Testis (tissue), 3 donors: ENCODE results near the gene HNRNPL. TPM values are rescaled to one million over a fixed set of nuclear protein-coding genes. Genes with fewer than 3 reads are reported as not detected.

Source experiments
- DNase-seq: peaks from one replicate; pipeline ENCODE4 v3.0.0-alpha.2; 2019
- H3K27ac ChIP-seq, 2 donors: fragments of 200-600 bp; sonication (generic); one replicate each; pipeline ENCODE4 v1.5.1; 2019
- H3K27me3 ChIP-seq: fragments of 200-600 bp; sonication (generic); one replicate; pipeline ENCODE4 v1.5.1; 2019
- H3K36me3 ChIP-seq: fragments of 200-600 bp; sonication (generic); one replicate; pipeline ENCODE4 v1.5.1; 2017; ENCODE audit warnings: low read depth; ENCODE audit errors: missing control alignments
- H3K4me1 ChIP-seq: fragments of 200-600 bp; sonication (generic); one replicate; pipeline ENCODE4 v1.5.1; 2019
- H3K4me3 ChIP-seq, 2 donors: fragments of 200-600 bp; sonication (generic); one replicate each; pipeline ENCODE4 v1.5.1; 2017 to 2019
- H3K9me3 ChIP-seq: fragments of 200-600 bp; sonication (generic); one replicate; pipeline ENCODE4 v1.5.1; 2017
- POLR2A ChIP-seq: fragments of 450-650 bp; IDR thresholded peaks from one replicate; pipeline ENCODE4 v1.6.1; 2017; ENCODE audit warnings: antibody characterized with exemption, mild to moderate bottlenecking, moderate library complexity
- WGBS, 2 donors: methylation state at CpG; one replicate each; pipeline ENCODE4 v1.1.5; 2018; 5-methylcytosine and 5-hydroxymethylcytosine counted together
- intact Hi-C: fragments of 100-400 bp; cut with DNase I; formaldehyde crosslinking; loops from one replicate; pipeline ENCODE4 v1.15.1; 2023; ENCODE audit warnings: low total_unique reads
- polyA plus RNA-seq: library from polyadenylated mRNA; stranded (reverse); fragments of 350-450 nt; fragmentation: Illumina TruSeq; extraction: RNeasy Lipid Tissue Mini Kit (QIAGEN cat#74804); gene quantifications from one replicate; pipeline ENCODE4 v1.2.3, GENCODE V29; 2014; ENCODE audit warnings: low read depth, low replicate concordance; ENCODE audit not compliant: insufficient read depth
- total RNA-seq, 2 donors: library from RNA; depleted of rRNA; stranded (reverse); fragments of >200 nt; gene quantifications; one replicate each; pipeline ENCODE4 v1.2.3, GENCODE V29; 2016
- TF ChIP-seq, protein P1 (sequence below), 3 experiments: fragments of 450-650 bp in 2 of 3; fragments of 200-600 bp in 1 of 3; sonication (generic) in 1 of 3; IDR thresholded peaks; one replicate each; pipeline ENCODE4 v1.5.1; 2016 to 2019; ENCODE audit warnings: antibody characterized with exemption in 3 of 3, mild to moderate bottlenecking in 2 of 3, moderate library complexity in 1 of 3

HNRNPL gene
- total and polyA plus RNA-seq, 3 donors from 2014 or later: 216 to 307 (median 249) TPM

DNA sequence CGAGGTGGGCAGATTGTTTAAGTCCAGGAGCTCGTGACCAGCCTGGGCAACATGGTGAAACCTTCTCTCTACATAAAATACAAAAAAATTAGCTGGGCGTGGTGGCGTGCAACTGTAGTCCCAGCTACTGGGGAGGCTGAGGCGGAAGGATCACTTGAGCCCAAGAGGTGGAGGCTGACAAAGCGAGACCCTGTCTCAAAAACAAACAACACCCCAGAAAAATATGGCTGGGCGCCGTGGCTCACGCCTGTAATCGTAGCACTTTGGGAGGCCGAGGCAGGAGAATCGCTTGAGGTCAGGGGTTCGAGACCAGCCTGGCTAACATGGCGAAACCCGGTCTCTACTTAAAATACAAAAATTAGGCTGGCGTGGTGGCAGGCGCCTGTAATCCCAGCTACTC lies 3.4 kb upstream of the HNRNPL start:
- Histone ChIP-seq H3K9me3 (no peaks in the 10 kb centered on the region), H3K36me3 (no peaks in the 10 kb centered on the region), H3K4me1 (peaks cover 18% of the 10 kb centered on the region), H3K27me3 (no peaks in the 10 kb centered on the region), H3K4me3 (peak overlapping the region in 1 of 2 donors; percentile 88), H3K27ac (peak overlapping the region; percentile 99 to 100)
- intact Hi-C loops: no loop called here
- no peak for DNase-seq
- TF ChIP-seq POLR2A: no peak
- TF ChIP-seq, protein P1, sequence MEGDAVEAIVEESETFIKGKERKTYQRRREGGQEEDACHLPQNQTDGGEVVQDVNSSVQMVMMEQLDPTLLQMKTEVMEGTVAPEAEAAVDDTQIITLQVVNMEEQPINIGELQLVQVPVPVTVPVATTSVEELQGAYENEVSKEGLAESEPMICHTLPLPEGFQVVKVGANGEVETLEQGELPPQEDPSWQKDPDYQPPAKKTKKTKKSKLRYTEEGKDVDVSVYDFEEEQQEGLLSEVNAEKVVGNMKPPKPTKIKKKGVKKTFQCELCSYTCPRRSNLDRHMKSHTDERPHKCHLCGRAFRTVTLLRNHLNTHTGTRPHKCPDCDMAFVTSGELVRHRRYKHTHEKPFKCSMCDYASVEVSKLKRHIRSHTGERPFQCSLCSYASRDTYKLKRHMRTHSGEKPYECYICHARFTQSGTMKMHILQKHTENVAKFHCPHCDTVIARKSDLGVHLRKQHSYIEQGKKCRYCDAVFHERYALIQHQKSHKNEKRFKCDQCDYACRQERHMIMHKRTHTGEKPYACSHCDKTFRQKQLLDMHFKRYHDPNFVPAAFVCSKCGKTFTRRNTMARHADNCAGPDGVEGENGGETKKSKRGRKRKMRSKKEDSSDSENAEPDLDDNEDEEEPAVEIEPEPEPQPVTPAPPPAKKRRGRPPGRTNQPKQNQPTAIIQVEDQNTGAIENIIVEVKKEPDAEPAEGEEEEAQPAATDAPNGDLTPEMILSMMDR (IDR thresholded peaks at IDR 0.05): no peak
- WGBS, 2 donors: 65 to 79% methylated on average over 17 of the region's 17 CpGs

- 1% methylated on average over 29 to 51 of the region's 52 CpGs for WGBS, 2 donors
- TF ChIP-seq, protein P1 (IDR thresholded peaks at IDR 0.05): no peak
- TF ChIP-seq POLR2A: no peak
- Histone ChIP-seq H3K27me3 (no peaks in the 10 kb centered on the region), H3K27ac (peak overlapping the region; percentile 99 to 100), H3K9me3 (no peaks in the 10 kb centered on the region), H3K4me1 (peaks cover 26% of the 10 kb centered on the region), H3K36me3 (no peaks in the 10 kb centered on the region), H3K4me3 (peak overlapping the region; percentile 88)
- intact Hi-C loops: no loop called here
- DNase-seq: peak; percentile 66
These were observed 2.7 kb upstream of the HNRNPL start for GRCh38 chr19:38852231-38853044.

DNA sequence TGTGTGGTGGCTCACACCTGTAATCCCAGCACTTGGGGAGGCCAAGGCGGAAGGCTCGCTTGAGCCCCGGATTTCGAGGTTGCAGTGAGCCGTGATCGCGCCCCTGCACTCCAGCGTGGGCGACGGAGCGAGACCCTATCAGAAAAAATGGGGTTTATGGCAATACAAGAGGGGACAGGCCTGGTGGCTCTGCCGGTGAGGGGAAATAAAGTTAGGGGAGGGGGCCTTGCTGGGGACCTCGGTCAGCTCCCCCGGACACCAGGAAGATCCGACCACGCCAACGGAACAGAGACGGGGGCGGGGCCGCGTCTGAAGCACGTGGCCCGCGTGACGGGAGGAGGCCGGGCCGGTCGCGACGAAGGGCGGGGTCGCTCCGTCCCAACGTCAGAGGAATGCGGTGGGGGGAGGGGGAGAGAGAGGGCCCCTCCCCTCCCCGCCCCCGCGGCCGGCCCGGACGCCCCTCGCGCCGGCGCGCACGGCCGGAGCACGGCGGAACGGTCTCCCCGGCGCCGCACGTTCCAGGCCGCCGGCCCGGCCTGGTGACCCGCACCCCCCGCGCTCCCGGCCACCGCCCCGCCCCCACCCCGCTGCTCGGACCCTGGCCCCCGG lies 1.9 kb upstream of the HNRNPL start:
- peak; percentile 79 for TF ChIP-seq POLR2A
- TF ChIP-seq, protein P1 (IDR thresholded peaks at IDR 0.05): no peak
- WGBS, 2 donors: 1% methylated on average over 26 to 35 of the region's 67 CpGs
- Histone ChIP-seq H3K36me3 (no peaks in the 10 kb centered on the region), H3K4me3 (peak overlapping the region; percentile 88), H3K4me1 (peaks cover 32% of the 10 kb centered on the region), H3K9me3 (no peaks in the 10 kb centered on the region), H3K27ac (peak overlapping the region; percentile 99 to 100), H3K27me3 (no peaks in the 10 kb centered on the region)
- intact Hi-C loops: no loop called here
- peak; percentile 95 for DNase-seq

DNA sequence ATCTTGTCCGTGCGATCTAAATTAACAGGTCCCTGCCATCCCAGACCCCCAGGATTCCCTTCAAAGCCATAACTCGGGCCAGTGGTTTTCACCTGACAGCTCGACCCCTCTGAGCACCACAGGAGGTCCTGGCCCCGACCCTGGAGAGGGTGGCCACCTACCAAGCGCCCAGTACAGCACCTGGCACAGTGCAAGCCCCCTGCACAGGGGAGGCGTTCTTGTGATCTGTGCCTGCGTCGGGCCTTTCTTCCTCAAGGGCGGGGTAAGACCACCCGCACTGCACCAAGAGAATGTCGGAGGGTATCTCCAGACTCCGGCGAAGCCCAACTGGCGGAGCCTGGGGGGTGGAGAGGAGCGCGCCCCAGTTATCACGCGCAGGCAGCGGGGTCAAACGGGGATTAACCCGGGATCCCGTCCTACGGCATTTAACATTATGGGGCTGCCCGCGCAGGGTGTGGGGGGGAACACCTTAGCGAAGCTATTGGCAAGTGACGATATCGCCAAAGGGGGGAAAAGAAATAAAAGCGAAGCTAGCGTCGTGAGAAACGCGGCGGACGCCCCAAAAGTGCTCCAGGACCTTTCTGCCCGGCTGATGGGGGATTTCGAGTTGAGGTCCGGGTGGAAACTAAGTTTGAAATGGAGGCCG lies 1.3 kb upstream of the HNRNPL start:
- Histone ChIP-seq H3K27ac (peak overlapping the region; percentile 92 to 100), H3K27me3 (no peaks in the 10 kb centered on the region), H3K4me3 (peak overlapping the region; percentile 88), H3K36me3 (no peaks in the 10 kb centered on the region), H3K4me1 (peaks cover 32% of the 10 kb centered on the region), H3K9me3 (no peaks in the 10 kb centered on the region)
- peak; percentile 34 for DNase-seq
- intact Hi-C loops: no loop called here
- 1% methylated on average over 35 to 40 of the region's 40 CpGs for WGBS, 2 donors
- TF ChIP-seq, protein P1 (IDR thresholded peaks at IDR 0.05): no peak
